ENCODE results near the gene SCARB2.

The SCARB2 gene

GRCh38 chr4:76174216-76174615 lies 39.4 kb downstream of the SCARB2 start:
- Histone ChIP-seq H3K4me1 (ENCODE audit: low read depth, poor library complexity, severe bottlenecking) (peaks cover 19% of the 10 kb centered on the region), H3K4me3 (IDR thresholded peaks at IDR 0.05; ENCODE audit: insufficient read depth, low read depth, low read length) (no peak overlapping the region), H2AFZ (ENCODE audit: low read depth) (no peak overlapping the region), H3K27me3 (ENCODE audit: insufficient read depth, low read depth) (no peaks in the 10 kb centered on the region), H3K27ac (no peak overlapping the region), H3K4me2 (no peak overlapping the region), H3K79me2 (ENCODE audit: insufficient read depth, low read depth) (no peaks in the 10 kb centered on the region), H4K20me1 (ENCODE audit: insufficient read depth) (no peaks in the 10 kb centered on the region), H3K9ac (no peak overlapping the region), H3K36me3 (ENCODE audit: insufficient read depth) (peaks cover 10% of the 10 kb centered on the region; the same call in 1 of the 2 replicates)
- TF ChIP-seq CTCF (conservative IDR thresholded peaks at IDR 0.05; ENCODE audit: low read depth, low read length): no peak

GRCh38 chr4:76168688-76169087 lies 44.9 kb downstream of the SCARB2 start:
- H4K20me1 ChIP-seq (ENCODE audit: insufficient read depth): no peaks in the 10 kb centered on the region
- TF ChIP-seq CTCF (conservative IDR thresholded peaks at IDR 0.05; ENCODE audit: low read depth, low read length): no peak
- H3K36me3 ChIP-seq (ENCODE audit: insufficient read depth): peaks cover 20% of the 10 kb centered on the region

GRCh38 chr4:76166480-76166879 lies 47.1 kb downstream of the SCARB2 start:
- H2AFZ ChIP-seq (ENCODE audit: low read depth): no peak overlapping the region
- no peak for TF ChIP-seq CTCF (conservative IDR thresholded peaks at IDR 0.05; ENCODE audit: low read depth, low read length)
- peaks cover 19% of the 10 kb centered on the region for H3K36me3 ChIP-seq (ENCODE audit: insufficient read depth)
- no peaks in the 10 kb centered on the region for H3K27me3 ChIP-seq (ENCODE audit: insufficient read depth, low read depth)
- H3K27ac ChIP-seq: no peak overlapping the region
- no peaks in the 10 kb centered on the region for H3K4me1 ChIP-seq (ENCODE audit: low read depth, poor library complexity, severe bottlenecking)
- no peak overlapping the region for H3K4me2 ChIP-seq
- no peak overlapping the region for H3K9ac ChIP-seq
- H3K79me2 ChIP-seq (ENCODE audit: insufficient read depth, low read depth): no peaks in the 10 kb centered on the region
- no peak overlapping the region for H3K4me3 ChIP-seq (IDR thresholded peaks at IDR 0.05; ENCODE audit: insufficient read depth, low read depth, low read length)
- H4K20me1 ChIP-seq (ENCODE audit: insufficient read depth): no peaks in the 10 kb centered on the region

More at GRCh38 chr4:76168688-76169087, 44.9 kb downstream of the SCARB2 start:
- Histone ChIP-seq H3K4me1 (ENCODE audit: low read depth, poor library complexity, severe bottlenecking) (no peaks in the 10 kb centered on the region), H3K27ac (no peak overlapping the region), H3K79me2 (ENCODE audit: insufficient read depth, low read depth) (no peaks in the 10 kb centered on the region), H3K9ac (no peak overlapping the region), H3K4me3 (IDR thresholded peaks at IDR 0.05; ENCODE audit: insufficient read depth, low read depth, low read length) (no peak overlapping the region), H3K27me3 (ENCODE audit: insufficient read depth, low read depth) (no peaks in the 10 kb centered on the region), H2AFZ (ENCODE audit: low read depth) (no peak overlapping the region), H3K4me2 (no peak overlapping the region)

- Histone ChIP-seq H4K20me1 (ENCODE audit: insufficient read depth) (no peaks in the 10 kb centered on the region), H3K36me3 (ENCODE audit: insufficient read depth) (no peaks in the 10 kb centered on the region; the same call in 1 of the 2 replicates), H3K27me3 (ENCODE audit: insufficient read depth, low read depth) (no peaks in the 10 kb centered on the region), H3K79me2 (ENCODE audit: insufficient read depth, low read depth) (no peaks in the 10 kb centered on the region), H3K27ac (no peak overlapping the region), H2AFZ (ENCODE audit: low read depth) (no peak overlapping the region), H3K4me1 (ENCODE audit: low read depth, poor library complexity, severe bottlenecking) (no peaks in the 10 kb centered on the region), H3K9ac (no peak overlapping the region), H3K4me2 (no peak overlapping the region), H3K4me3 (IDR thresholded peaks at IDR 0.05; ENCODE audit: insufficient read depth, low read depth, low read length) (no peak overlapping the region)
- no peak for TF ChIP-seq CTCF (conservative IDR thresholded peaks at IDR 0.05; ENCODE audit: low read depth, low read length)
These were observed 53.3 kb downstream of the SCARB2 start for GRCh38 chr4:76160355-76160754.

Data from KMS-11 (cell line).